GM21360 (cell line): ENCODE measurements around the gene PSMD1.
"Not testable (repeated sequence)": the region's sequence is repeated elsewhere in the genome, so short reads cannot be mapped to it uniquely, and the experiment has no call there.

ENCODE experiments used
- ATAC-seq: cut with Tn5 transposase; IDR thresholded peaks from one replicate; pipeline ENCODE4 v1.9.1; 2021; ENCODE audit warnings: mild to moderate bottlenecking, moderate library complexity; ENCODE audit not compliant: unreplicated experiment

Gene PSMD1

DNA sequence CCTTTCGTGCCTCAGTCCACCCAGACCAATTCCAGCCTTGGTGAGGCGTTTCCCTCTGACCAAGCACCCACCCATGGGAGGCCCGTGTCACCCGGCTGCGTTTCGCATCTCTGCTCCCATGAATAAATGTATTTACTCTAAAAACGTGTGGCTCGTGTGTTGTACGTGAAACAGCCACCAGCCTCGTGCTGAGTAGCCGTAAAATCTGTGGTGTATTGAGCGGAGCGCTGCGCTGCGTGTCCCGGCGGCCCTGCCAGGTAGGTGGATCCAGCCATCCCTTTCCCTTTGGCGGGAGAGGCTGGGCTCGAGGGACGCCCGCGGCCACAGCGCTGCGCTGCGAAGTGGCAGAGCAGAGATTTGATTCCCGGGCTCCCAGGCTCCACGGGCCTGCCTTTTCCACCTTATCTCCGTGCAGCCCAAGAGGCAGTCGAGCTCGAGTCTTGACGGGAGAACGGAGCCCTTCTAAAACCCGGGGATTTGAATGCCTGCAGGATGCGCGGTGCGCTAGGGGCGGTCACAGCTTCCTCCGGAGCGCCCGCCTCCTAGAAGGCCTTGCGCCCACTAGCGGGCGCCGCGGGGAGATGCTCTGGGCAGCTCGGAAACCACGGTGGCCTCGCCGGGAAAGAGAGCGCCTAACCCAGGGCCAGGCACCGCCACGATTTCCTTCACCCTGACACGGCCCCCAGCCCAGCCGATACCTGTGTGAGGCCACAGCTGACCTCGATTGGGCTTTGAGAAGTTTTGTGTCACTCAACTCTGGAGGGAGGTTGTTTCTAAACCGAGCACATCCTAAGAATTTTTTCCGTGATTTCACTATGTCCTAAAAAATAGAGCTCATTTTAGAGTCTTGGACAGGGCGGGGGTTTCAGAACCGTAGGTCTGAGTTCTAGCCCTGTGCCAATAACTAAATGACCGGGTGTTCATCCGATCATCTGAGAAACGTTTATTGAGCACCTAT is 3.9 kb upstream of the PSMD1 start:
- peak; percentile 47 for ATAC-seq

- no peak for ATAC-seq
Observed at GRCh38 chr2:231053846-231054245, 2.8 kb upstream of the PSMD1 start.

- ATAC-seq: no peak
Observed at GRCh38 chr2:231057590-231057989, 923 bp downstream of the PSMD1 start.

DNA sequence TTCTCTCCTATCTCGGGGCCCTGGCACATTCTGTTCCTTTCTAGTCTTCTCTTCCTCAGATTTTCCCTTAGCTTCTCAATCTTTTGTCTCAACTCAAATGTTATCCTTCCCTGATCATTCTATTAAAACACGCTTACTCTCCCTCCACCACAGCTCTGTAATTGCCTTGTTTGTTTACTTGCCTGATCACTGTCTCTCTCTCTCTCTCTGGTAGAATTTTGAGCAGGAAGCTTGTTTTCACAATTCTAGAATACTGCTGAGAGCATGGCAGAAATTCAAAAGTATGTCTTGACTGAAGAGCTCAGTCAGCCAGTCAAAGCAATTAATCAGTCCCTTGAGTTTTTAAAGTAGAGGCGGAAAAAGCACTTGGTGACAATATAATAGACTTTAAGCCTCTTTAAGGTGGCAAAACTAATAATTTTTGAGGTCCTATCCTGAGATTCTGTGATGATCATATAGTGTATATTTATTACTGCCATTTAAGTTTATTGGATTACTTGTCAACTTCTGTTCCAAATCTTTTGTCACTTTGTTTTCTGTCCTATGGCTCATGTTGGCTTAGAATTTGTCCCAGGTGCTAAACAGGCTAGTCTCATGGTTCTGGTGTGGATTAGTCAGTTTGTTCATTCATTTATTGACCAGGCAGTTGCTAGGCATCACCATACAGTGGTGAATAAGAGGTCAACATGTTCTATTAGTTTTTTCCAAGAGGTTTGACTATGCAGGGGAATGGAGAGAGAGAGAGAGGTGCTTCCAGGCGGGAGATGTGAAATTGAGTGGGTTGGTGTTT is 2.3 kb downstream of the PSMD1 start:
- ATAC-seq: no peak

DNA sequence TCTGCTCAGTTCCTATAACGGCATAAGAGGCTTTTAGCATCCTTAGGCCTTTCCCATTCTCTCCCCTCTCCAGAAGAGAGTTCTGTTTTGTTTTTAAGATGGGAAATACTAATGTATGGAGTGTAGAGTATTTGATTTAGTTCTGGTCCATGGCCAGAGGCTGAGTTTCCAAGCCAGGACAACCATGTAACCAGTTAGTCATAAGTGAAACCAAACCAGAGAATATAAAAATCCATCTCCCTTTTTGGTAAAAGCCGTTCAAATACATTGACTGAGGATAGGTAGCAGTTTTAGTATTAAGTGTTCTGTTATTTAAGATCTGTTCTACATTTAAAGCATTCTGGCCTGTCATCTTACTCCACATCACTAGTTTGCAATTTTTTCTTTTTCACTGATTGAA is 3.1 kb downstream of the PSMD1 start:
- ATAC-seq: no peak

GRCh38 chr2:231062776-231063175 is 6.1 kb downstream of the PSMD1 start:
- no peak for ATAC-seq

GRCh38 chr2:231063347-231063746 is 6.7 kb downstream of the PSMD1 start:
- no peak for ATAC-seq

- no peak for ATAC-seq
Observed at GRCh38 chr2:231065966-231066365, 9.3 kb downstream of the PSMD1 start.

DNA sequence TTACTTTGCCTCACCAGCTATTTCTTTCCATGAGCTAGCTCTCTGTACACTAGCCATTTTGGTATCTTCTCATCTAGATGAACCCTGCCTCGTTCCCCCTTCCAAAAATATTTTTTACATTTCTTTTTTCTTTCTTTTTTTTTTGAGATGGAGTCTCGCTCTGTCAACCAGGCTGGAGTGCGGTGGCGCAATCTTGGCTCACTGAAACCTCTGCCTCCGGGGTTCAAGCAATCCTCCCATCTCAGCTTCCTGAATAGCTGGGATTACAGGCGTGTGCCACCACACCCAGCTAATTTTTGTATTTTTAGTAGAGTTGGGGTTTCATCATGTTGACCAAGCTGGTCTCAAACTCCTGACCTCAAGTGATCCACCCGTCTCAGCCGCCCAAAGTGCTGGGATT is 10.9 kb downstream of the PSMD1 start:
- not testable (repeated sequence) for ATAC-seq

- no peak for ATAC-seq
Observed at GRCh38 chr2:231068525-231069222, 12.0 kb downstream of the PSMD1 start.

GRCh38 chr2:231069379-231070054 is 12.8 kb downstream of the PSMD1 start:
- no peak for ATAC-seq

GRCh38 chr2:231084565-231084964 is 27.9 kb downstream of the PSMD1 start:
- no peak for ATAC-seq

DNA sequence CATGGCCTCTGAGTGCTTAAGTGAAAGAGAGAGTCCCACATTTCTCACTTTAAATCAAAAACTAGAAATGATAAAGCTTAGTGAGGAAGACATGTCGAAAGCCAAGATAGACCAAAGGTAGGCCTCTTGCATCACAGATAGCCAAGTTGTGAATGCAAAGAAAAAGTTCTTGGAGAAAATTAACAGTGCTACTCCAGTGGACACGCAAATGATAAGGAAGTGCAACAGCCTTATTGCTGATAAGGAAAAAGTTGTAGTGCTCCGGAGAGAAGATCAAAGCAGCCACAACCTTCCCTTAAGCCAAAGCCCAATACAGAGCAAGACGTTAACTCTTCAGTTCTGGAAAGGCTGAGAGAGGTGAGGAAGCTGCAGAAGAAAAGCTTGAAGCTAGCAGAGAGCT is 32.1 kb downstream of the PSMD1 start:
- no peak for ATAC-seq

DNA sequence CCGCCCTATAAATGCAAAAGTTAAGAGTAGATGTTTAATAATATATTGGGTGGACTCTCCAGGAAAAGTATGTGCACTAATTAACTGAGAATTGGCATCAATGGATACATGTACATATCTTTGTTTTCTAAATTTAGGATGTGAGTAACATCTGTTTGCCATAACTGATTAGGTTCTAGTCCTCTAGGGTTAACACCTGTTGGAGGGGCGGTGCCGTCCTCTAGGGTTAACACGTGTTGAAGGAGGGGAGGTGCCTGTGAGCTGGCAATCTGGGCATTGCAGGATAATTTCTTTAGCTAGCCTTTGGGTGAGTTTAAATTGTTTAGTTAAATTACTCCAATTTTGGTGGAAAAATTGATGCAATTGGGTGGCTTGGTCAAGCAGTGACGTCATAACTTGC is 37.3 kb downstream of the PSMD1 start:
- no peak for ATAC-seq

DNA sequence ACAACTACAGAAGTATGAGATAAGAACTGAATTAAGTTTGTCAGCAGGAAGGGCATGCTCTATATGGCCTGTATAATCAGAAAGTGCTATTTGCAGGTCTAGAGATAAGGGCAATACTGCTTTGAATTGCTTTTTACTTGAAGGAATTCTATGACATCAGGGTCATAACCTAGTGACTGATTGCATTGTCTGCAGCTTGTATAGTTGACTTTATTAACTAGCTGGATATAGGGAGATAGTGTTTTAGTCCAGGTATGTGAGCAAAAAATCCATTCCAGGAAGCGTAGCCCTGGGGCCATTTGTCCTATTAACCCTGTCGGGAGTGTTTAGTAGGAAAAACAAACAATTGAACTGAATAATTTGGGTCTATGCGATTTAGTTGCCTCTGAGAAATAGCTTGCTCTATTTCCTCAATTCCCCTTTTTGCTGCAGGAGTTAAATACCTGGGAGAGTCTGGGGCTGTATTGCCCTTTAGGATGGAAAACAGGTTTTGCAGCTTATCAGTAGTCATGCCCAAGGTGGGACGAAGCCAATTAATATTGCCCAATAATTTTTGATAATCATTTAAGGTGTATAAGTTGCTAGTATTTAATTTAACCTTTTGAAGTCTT is 38.2 kb downstream of the PSMD1 start:
- no peak for ATAC-seq

- no peak for ATAC-seq
Observed at GRCh38 chr2:231099918-231100317, 43.3 kb downstream of the PSMD1 start.

DNA sequence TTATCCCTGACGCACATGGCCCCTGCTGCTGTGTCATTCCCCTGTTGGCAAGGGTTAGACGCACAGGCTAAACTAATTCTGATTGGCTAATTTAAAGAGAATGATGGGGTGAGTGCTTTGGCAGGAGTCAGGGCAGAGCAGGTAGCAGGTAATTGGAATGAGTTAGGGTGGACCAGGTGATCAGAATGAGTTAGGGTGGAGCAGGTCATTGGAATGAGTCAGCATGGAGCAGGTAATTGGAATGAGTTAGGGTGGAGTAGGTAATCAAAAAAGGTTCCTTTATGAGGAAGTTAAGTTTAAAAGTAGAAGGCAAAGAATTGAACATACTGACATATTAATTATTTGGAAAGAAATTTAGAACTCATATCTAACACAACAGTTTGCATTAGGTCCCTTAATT is 43.7 kb downstream of the PSMD1 start:
- not testable (repeated sequence) for ATAC-seq

- no peak for ATAC-seq
Observed at GRCh38 chr2:231100990-231101389, 44.3 kb downstream of the PSMD1 start.

- no peak for ATAC-seq
Observed at GRCh38 chr2:231102772-231103171, 46.1 kb downstream of the PSMD1 start.

DNA sequence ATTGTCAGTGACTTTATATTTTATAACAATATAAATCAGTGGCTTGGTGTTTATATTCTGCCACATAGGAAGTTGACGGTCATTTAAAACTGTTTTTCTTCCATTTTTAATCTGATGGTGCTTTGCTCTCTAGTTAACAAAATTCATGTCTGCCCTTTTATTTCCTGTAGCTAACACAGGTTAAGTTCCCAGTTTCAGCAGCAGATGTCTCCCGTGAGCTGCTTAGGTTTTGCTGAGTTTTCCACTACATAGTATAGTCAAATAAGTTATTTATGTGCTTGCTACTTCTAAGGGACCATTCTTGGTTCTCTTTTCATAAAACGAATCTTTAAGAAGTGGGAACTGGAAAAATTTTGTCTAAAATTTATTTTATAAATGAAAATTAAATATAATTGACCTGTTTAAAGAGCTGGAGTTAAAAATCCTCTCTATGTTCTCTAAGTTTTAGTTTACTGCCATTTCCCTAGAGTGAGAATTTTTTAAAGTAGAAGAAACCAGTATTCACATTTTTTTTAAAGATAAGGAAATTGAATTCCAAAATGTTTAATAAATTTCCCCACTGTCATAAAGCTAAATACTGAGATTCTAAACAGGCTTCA is 47.5 kb downstream of the PSMD1 start:
- peak; percentile 82 for ATAC-seq
